Hippocampal formation (tissue), 2 donors: ENCODE data around the gene PLXNA2.

ENCODE experiments used
- DNase-seq, 2 donors: peaks; one replicate each; lab custom pipeline; 2025; lab: John Stamatoyannopoulos, UW

The PLXNA2 gene, protein sequence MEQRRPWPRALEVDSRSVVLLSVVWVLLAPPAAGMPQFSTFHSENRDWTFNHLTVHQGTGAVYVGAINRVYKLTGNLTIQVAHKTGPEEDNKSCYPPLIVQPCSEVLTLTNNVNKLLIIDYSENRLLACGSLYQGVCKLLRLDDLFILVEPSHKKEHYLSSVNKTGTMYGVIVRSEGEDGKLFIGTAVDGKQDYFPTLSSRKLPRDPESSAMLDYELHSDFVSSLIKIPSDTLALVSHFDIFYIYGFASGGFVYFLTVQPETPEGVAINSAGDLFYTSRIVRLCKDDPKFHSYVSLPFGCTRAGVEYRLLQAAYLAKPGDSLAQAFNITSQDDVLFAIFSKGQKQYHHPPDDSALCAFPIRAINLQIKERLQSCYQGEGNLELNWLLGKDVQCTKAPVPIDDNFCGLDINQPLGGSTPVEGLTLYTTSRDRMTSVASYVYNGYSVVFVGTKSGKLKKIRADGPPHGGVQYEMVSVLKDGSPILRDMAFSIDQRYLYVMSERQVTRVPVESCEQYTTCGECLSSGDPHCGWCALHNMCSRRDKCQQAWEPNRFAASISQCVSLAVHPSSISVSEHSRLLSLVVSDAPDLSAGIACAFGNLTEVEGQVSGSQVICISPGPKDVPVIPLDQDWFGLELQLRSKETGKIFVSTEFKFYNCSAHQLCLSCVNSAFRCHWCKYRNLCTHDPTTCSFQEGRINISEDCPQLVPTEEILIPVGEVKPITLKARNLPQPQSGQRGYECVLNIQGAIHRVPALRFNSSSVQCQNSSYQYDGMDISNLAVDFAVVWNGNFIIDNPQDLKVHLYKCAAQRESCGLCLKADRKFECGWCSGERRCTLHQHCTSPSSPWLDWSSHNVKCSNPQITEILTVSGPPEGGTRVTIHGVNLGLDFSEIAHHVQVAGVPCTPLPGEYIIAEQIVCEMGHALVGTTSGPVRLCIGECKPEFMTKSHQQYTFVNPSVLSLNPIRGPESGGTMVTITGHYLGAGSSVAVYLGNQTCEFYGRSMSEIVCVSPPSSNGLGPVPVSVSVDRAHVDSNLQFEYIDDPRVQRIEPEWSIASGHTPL (N-terminal part only)

DNA sequence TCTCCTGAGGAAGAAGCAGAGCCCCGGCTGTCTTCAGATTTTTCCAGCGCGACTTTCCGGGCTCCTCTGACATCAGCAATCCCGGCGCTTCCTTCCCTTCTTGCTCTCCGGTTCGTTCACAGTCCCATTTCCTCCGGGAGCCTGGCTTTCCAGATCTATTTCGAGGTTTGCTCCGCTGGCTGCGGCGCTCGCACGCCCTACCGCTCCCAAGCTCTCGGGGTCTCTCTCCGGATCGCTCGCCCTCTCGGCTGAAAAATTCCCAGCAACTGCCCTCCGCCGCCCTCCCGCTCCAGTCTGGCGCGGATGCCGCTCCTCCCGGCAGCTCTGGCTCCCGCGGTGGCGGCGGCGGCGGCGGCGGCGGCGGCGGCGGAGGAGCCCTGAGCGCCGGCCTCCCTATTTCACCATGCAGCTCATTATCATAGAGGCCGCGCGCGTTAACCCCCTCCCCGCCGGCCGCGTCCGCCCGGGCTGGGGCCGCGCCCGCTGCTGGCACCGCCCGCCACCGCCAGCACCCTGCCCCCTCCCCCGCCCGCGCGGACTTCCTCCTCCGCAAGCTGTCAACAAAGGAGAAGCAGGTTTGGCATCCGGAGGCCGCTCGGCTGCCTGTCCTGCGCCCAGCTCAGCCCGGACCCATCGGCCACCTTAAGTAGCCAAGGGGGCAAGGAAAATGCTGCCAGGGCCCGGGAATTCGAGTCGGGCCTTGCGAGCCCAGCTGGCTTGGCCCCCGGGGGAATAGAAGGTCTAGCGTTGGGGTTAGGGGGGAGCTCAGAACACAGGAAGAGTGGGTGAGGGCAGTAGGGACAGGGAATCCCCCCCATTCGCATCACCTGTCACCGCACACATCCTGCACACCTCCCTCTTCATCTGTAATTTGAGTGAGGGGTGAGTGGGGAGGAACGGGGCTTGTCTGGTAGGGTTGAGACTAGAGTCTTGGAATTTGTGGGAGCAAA, at the start of gene PLXNA2:
TSS of gene PLXNA2 (minus strand) at position 418 of the 950 bp plus-strand sequence. CDS start 26,462 bp downstream, outside the sequence.
- peak; percentile 46 to 55 for DNase-seq

DNA sequence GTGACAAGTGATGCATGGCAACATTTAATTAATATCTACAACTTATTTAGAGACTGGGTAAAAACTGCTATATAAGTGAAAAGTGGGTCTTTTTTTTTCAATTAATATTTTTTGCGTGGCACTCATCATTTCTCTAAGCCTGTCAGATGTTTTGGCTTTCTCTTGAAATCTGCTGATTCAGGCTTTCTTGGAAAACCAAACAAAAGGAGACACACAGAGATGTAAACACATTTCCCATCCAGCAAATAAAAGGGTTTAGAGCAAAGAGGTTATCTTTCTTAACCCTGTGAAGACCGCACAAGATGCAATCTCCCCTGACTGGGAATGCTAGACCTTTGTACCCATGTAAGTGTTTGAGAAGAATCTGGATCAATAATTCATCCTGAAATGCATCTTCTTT, 48.7 kb upstream of the PLXNA2 start:
- DNase-seq: no peak

DNA sequence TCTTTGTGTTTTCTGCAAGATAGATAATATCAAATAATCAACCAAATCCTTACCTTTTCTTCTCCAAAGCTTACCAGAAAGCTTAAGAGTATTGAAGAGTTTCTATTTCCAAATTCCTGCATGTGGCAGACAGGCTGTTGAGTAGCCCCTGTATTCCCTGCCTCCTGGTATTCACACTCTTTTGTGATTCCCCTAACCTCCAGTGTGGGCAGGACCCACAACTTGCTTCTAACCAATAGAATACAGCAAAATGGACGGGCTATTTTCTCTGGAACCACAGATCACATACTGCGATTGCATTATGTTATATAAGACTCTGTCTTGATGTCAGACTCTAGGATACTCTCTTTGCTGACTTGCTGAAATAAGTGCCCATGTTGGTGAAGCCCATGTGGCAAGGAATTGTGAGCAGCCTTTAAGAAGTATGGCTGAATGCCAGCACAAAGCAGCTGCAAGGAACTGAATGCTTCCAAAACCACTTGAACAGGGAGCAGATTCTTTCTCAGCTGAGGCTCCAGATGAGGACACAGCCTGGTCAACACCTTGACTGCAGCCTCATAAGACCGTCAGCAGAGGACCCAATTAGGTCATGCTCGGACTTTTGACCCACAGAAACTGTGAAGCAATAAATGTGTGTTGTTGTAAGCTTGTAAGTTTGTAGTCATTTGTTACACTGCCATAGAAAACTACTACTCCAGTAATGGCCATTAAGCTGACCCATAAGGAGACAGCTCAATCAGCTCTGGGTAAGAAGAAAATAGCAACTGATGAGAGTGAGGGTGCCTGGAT, 47.9 kb upstream of the PLXNA2 start:
- DNase-seq: no peak

DNA sequence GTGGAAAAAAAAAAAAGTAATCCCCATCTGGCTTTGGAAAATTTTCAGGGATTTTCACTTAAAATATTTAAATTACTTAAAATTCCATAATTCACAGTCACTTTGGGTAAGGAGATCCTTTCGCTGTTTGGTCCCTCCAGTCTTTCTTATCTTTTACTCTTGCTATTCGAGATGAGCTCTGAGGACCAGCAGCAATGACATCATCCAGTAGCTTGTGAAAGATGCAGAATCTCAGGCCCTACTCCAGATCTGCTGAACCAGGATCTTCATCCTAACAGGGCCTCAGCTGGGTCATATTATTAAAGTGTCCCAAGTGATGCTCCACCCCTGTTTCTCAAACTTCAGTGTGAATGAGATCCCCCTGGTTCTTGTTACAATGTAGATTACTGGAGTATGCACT, 46.9 kb upstream of the PLXNA2 start:
- no peak for DNase-seq

DNA sequence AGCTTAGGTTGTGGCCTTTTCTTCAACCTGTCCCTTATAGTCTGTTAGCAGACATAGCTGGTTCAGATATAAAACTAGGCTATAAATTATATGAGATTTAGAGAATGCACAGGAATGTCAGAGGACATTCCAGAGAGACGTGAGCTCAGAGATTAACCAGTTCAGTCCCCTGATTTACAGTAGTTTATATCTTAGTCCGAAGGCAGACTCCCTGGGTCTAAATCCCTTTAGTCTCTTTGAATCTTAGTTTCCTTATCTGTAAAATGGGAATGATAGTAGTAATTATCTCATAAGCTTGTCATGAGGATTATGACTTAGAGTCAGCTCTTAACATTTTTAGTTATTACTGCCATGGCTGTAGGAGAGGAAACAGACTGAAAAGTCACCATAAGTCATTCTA, 45.5 kb upstream of the PLXNA2 start:
- DNase-seq: no peak

DNA sequence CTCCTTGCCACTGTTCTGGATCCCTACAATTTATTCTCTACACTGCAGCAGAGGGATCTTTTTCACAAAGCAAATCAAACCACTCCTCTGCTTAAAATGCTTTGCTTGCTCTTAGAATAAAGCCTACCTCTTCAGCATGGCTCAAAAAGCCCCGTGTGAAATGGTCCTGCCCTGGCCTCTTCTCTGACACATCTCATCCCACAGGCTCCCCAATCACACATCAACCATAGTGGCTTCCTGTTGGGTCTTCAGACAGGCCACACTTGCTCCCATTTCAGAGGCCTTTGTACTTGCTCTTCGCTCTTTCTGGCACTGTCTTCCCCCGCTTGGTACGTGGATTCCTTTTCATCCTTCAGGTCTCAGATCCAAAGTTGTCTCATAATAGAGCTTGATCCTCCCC, 44.3 kb upstream of the PLXNA2 start:
- no peak for DNase-seq

DNA sequence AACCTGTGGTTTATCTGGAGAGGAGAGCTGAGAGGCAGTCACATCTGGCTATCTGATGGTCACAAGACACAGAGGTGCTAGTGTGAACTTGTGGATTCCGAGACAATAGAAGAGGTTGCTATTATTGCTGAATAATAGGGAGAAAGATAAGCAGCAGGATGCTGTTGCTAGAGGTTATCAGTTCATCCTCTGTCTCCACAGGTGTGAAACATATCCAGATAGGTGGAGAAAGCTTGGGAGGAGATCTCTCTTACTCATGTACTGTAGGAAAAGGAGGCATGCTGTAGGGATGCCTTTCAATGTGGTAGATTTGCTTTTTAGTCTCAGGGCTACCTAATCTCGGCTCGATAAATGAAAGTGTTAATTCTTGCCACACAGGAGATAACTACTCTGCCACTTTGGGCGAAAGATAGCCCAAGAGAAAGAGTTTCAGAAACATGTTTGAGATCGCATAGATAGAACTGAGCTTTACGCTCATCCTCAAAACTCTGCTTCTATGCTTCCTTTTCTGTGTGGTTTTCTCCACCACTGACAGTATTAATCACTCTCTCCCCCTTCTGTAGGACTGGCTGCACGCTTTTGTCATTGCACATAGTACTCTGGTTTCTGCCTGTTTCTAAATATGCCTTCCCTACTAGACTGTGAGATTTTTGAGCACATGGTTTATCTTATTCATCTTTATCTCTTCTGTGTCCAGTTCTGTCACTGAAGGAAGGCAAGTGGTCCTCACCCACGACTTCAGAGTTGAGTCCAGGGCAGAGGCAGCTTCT, 36.7 kb upstream of the PLXNA2 start:
- DNase-seq: no peak

DNA sequence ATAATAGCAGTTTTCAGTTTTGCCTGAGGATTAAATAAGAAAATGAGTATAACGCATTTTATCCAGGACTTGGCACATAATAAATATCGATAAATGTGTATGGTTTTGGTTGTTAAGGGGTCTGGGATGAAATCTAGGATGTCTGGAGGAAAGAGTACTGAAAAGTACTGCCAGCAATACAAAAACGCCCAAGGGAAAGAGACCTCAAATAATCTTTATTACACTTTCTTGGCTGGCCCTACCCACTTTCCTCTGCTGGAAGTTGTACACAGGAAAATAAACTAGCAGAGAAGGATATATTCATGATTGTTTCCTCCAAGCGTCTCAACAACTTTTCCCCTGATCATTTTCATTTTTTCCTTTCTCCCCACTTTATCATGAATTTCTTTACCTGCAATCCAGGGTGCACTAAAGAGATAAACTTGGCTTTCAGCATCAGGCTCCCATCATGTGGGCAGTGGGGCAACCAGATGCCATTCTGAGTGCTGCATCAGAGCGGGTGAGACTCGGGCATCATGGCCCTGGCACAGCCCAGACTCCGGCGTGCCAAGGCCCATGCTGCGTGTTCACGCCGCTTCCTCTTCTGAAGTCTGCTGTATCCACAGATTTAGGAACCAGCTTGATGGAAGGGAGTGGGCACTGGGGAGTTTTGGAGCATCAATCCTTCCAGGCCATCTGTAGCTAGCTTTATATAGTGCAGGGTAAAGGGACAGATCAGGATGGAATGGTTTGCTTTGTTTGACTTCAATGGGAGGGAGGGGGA, 35.8 kb upstream of the PLXNA2 start:
- no peak for DNase-seq

DNA sequence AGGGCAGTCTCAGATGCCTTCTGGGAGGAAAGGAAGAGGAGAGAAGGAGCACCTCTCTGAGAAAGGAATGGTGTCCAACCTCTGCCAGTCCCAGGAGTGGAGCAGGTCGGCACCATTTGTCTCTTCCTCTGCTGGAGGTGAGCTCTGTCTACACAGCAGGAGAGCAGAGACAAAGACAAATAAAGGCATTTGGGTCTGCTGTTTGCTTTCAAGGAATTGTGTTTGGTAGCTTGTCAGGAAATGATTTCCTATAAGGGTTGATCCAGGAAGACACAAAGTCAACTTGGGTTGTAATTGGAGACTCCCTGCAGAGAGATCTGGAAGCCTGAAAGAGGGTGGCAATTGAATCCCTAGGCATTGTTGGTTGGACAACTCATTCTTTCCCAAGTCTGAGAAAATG, 34.5 kb upstream of the PLXNA2 start:
- no peak for DNase-seq

DNA sequence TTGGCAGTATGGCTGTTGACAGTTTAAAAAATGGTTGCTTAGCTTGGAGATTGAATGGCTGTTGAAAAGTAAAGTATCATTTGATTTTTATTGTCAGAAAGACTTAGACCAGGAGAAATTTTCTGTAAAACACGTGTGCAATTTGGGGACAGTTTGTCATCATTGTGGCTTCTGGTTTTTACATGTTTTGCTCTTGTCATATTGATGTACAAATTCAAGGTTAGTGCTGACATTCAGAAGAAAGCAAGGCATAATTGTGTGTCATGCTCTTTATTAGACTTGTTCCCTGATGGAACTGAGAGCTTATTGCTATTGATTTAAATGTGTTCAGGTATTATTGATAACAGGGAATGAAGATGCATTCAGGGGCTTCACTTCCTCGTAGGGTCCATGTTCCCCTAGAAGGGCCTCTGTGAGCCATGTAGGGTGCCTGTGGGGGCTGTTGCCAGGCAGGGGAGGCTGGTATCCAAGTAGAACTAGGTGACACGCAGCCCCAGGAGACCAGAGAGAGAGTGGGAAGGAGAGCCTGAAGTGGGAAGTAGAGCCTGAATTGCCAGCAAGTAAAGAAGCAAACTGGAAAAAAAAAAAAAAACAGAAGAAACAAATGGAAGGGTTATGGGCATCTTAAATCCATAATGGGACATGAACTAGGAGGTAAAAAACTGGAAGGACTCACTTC, 32.7 kb upstream of the PLXNA2 start:
- no peak for DNase-seq

DNA sequence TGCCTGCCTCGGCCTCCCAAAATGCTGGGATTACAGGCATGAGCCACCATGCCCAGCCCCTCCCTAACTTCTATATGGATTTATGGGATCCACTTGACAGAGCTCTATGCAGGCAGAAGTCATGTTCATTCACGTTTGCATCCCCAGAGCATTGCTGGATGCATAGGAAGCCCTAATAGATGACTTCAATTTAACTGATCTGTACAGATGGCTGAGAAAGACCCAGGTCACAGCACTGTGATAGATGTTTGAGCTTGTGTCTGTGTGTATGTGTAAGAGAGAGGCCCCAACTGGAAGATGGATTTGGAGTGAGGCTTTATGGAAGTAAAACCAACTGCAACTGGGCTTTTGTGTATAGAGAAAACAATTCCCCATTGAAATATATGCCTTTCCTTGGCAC, 30.9 kb upstream of the PLXNA2 start:
- DNase-seq: no peak

DNA sequence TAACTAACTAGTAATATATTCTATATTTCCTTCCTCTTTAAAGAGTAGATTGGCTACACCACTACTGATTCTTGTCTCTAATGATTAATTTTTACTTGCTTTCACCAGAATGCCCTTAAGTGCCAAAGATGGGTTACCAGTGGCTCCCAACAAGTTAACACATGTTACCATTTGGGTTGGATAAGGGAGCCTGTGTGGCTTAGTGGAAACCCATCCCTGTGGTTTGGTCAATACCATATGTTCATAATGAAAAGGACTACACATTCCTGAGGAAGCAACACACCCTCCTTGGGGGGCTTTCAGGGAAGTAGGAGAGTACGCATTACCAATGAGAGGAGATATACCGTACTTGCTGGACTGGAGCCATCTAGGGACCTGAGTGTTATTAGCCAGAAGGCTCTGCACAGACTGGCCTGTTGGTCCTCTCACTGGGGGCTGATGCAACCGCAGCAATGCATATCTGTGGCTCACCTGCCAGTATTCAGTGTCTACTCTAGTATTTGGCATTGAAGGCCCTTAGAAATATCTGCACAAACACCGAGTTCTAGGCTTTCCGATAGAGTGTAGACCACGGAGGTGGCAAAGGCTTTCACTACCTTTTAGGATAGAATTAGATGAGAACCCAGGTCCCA, 29.3 kb upstream of the PLXNA2 start:
- DNase-seq: no peak

DNA sequence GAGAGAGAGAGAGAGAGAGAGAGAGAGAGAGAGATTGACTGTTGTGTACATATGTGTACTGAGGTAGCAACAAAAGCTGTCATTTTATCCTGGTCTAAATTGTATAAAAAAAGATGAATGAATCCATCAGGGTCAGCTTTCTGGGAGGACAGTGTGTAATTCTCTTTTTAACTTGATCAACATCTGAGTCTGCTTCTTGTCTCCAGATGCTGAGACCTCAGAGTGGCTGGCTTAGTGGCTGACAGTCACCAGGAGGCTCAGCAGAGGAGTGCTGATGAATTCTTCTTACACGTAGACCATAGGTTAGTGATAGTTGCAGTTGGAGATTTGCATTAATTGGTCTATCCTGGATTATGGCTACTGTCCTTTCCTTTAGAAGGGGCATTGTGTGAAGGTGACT, 28.5 kb upstream of the PLXNA2 start:
- DNase-seq: no peak

DNA sequence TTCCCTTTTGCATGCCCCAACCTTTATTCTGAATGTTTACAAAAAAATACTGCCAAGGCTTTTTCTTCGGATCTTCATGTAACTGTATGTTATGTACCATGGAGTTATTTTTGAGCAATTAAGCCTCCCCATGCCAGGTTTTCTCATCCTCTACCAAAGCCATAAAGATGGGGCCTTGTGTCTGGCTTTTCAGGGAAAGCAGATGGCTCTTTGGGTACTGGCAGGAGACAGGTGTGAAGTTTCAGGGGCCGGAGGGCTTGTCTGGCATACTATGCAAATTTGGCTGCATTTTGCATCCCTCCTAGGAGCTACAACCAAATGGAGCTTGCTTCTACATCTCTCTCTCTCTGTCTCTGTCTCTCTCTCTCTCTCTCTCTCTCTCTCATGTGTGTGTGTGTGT, 28.1 kb upstream of the PLXNA2 start:
- DNase-seq: no peak

DNA sequence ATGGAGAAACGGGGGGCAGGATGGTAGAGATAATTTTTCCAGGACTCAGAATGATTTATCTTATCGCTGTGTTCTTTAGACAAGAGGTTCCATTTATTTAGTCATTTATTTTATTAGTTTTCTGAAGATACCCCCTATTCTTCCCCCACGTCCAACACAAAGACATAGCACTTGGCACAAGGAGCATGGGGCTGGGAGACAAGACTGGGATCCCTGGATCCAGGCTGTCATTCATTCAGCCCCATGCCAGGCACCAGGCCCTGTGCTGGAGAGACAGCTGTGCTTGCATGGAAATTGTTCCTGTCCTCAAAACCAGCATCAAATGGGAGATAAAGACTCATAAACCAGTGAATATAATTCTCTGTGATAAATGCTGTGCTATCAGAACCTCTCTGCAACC, 27.1 kb upstream of the PLXNA2 start:
- DNase-seq: no peak

DNA sequence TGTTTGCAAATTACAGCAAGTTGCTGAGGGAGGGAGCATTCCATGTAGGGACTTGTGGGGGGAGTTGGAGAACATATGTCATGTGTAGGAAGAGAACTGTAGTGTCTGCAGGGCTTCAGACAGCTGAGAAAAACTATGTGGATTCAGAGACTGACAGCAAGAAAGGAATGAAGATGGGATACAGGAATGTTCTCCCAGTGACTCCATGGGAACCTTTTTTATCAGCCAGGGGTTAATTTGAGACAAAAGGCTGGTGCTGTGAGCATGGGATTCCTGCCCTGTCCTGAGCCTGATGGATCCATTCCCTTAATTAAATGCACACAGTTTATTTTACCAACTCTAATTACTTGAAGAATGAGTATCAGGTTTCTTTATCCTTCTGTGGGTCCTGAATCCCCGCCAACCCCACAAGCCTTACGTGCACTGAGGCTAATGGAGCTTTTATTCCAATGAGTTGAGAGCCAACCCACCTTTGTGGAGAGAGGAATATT, 26.5 kb upstream of the PLXNA2 start:
- DNase-seq: no peak

DNA sequence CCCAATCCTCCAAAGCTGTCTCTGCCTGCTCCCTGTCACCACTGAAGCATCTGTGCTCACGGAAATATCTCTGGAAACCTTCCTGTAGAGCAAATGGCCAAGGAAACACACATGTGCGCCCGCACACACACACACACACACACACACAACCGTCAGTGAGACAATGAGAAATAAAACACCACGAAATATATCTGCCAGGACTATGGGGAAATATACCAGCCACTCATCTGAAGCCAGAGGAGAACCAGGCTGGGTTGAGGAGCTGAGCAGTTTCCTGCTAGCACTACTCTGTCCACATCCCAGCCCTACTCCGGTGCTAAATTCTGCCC, 25.1 kb upstream of the PLXNA2 start:
- DNase-seq: no peak
